ENCODE results near the gene PFKL. TPM values are rescaled to one million over a fixed set of nuclear protein-coding genes. Genes with fewer than 3 reads are reported as not detected.

PFKL gene
- total and polyA plus RNA-seq, 2 donors (not counting 1 experiment from before 2014, with no cell fraction given), result 54.8 to 125 TPM

- DNase-seq (ENCODE audit: low read depth in 2 of 2), result no peak
- Histone ChIP-seq H3K79me2 (ENCODE audit: control insufficient read depth, insufficient read depth, low read length) (no peaks in the 10 kb centered on the region), H2AFZ (ENCODE audit: low read length) (no peak overlapping the region), H3K4me3 (replicated peaks in 1 of 4; ENCODE audit: control extremely low read depth in 1 of 4, insufficient read depth in 1 of 4, low read depth in 3 of 4, low read length in 4 of 4) (no peak overlapping the region), H4K20me1 (ENCODE audit: control insufficient read depth, extremely low read depth, insufficient read depth, low read length) (no peaks in the 10 kb centered on the region), H3K4me1 (ENCODE audit: control insufficient read depth, extremely low read depth, insufficient read depth, low read length) (no peaks in the 10 kb centered on the region), H3K27ac (ENCODE audit: insufficient read depth, low read length) (no peak overlapping the region), H3K27me3 (ENCODE audit: control insufficient read depth, insufficient read depth, low read length) (no peaks in the 10 kb centered on the region), H3K4me2 (ENCODE audit: extremely low read depth, insufficient read depth, low read length) (no peak overlapping the region), H3K9me3 (ENCODE audit: control insufficient read depth, insufficient read depth, low read depth, low read length) (no peaks in the 10 kb centered on the region), H3K9ac (ENCODE audit: insufficient read depth, low read length) (no peak overlapping the region), H3K36me3 (ENCODE audit: control insufficient read depth, insufficient read depth, low read length) (peaks cover 20% of the 10 kb centered on the region)
- no peak for TF ChIP-seq EZH2 (IDR thresholded peaks at IDR 0.05; ENCODE audit: low read length, missing control alignments)
- TF ChIP-seq, protein P1, sequence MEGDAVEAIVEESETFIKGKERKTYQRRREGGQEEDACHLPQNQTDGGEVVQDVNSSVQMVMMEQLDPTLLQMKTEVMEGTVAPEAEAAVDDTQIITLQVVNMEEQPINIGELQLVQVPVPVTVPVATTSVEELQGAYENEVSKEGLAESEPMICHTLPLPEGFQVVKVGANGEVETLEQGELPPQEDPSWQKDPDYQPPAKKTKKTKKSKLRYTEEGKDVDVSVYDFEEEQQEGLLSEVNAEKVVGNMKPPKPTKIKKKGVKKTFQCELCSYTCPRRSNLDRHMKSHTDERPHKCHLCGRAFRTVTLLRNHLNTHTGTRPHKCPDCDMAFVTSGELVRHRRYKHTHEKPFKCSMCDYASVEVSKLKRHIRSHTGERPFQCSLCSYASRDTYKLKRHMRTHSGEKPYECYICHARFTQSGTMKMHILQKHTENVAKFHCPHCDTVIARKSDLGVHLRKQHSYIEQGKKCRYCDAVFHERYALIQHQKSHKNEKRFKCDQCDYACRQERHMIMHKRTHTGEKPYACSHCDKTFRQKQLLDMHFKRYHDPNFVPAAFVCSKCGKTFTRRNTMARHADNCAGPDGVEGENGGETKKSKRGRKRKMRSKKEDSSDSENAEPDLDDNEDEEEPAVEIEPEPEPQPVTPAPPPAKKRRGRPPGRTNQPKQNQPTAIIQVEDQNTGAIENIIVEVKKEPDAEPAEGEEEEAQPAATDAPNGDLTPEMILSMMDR (conservative IDR thresholded peaks at IDR 0.05 in 1 of 2, IDR thresholded peaks at IDR 0.05 in 1 of 2; ENCODE audit: low read depth in 1 of 2, low read length in 2 of 2), result no peak
Observed at GRCh38 chr21:44312089-44312488, 12.2 kb downstream of the PFKL start.

DNA sequence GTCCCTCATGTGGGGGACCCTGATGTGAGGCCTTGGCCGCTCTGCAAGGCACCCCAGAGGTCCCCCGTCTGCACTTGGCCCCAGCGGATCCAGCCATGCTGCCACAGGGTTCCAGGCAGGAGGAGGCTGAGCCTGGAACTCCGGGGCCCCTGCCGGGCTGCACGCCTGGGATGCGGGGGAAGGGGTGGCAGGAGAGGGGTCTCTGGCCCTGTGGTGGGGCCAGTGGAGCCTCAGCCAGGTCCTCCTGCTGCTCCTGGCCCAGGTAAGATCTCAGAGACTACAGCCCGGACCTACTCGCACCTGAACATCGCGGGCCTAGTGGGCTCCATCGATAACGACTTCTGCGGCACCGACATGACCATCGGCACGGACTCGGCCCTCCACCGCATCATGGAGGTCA, 12.9 kb downstream of the PFKL start:
- H3K36me3 ChIP-seq (ENCODE audit: control insufficient read depth, insufficient read depth, low read length), result peaks cover 20% of the 10 kb centered on the region
- H2AFZ ChIP-seq (ENCODE audit: low read length), result no peak overlapping the region
- H3K4me1 ChIP-seq (ENCODE audit: control insufficient read depth, extremely low read depth, insufficient read depth, low read length), result no peaks in the 10 kb centered on the region
- no peak overlapping the region for H3K4me2 ChIP-seq (ENCODE audit: extremely low read depth, insufficient read depth, low read length)
- no peak for TF ChIP-seq EZH2 (IDR thresholded peaks at IDR 0.05; ENCODE audit: low read length, missing control alignments)
- TF ChIP-seq, protein P1 (conservative IDR thresholded peaks at IDR 0.05 in 1 of 2, IDR thresholded peaks at IDR 0.05 in 1 of 2; ENCODE audit: low read depth in 1 of 2, low read length in 2 of 2), result no peak
- no peak overlapping the region for H3K4me3 ChIP-seq (replicated peaks in 1 of 4; ENCODE audit: control extremely low read depth in 1 of 4, insufficient read depth in 1 of 4, low read depth in 3 of 4, low read length in 4 of 4)
- DNase-seq (ENCODE audit: low read depth in 2 of 2), result no peak
- H4K20me1 ChIP-seq (ENCODE audit: control insufficient read depth, extremely low read depth, insufficient read depth, low read length), result no peaks in the 10 kb centered on the region
- no peak overlapping the region for H3K9ac ChIP-seq (ENCODE audit: insufficient read depth, low read length)
- H3K9me3 ChIP-seq (ENCODE audit: control insufficient read depth, insufficient read depth, low read depth, low read length), result no peaks in the 10 kb centered on the region
- H3K27ac ChIP-seq (ENCODE audit: insufficient read depth, low read length), result no peak overlapping the region
- H3K27me3 ChIP-seq (ENCODE audit: control insufficient read depth, insufficient read depth, low read length), result no peaks in the 10 kb centered on the region
- no peaks in the 10 kb centered on the region for H3K79me2 ChIP-seq (ENCODE audit: control insufficient read depth, insufficient read depth, low read length)

DNA sequence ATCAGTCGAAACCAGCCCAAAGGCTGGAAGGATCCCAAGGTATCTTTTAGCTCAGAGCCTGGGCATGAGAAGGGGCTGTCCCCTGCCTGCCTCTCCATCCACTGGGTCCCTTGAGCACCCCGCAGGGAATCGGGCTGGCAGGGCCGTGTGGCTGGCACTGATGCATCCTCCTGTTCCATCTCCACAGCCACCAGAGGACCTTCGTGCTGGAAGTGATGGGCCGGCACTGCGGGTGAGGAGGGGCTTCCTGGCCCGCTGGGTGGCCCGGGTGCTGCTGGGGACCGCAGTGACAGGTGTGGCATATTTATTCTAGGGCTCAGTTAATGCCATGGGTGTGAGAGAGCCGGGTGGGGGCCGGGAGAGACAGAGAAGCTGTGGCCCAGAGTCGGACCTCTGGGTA, 13.6 kb downstream of the PFKL start:
- Histone ChIP-seq H3K27ac (ENCODE audit: insufficient read depth, low read length) (no peak overlapping the region), H3K79me2 (ENCODE audit: control insufficient read depth, insufficient read depth, low read length) (no peaks in the 10 kb centered on the region), H3K9me3 (ENCODE audit: control insufficient read depth, insufficient read depth, low read depth, low read length) (no peaks in the 10 kb centered on the region), H3K4me2 (ENCODE audit: extremely low read depth, insufficient read depth, low read length) (no peak overlapping the region), H3K27me3 (ENCODE audit: control insufficient read depth, insufficient read depth, low read length) (no peaks in the 10 kb centered on the region), H2AFZ (ENCODE audit: low read length) (no peak overlapping the region), H3K9ac (ENCODE audit: insufficient read depth, low read length) (no peak overlapping the region), H3K36me3 (ENCODE audit: control insufficient read depth, insufficient read depth, low read length) (peaks cover 21% of the 10 kb centered on the region), H4K20me1 (ENCODE audit: control insufficient read depth, extremely low read depth, insufficient read depth, low read length) (no peaks in the 10 kb centered on the region), H3K4me1 (ENCODE audit: control insufficient read depth, extremely low read depth, insufficient read depth, low read length) (no peaks in the 10 kb centered on the region), H3K4me3 (replicated peaks in 1 of 4; ENCODE audit: control extremely low read depth in 1 of 4, insufficient read depth in 1 of 4, low read depth in 3 of 4, low read length in 4 of 4) (no peak overlapping the region)
- DNase-seq (ENCODE audit: low read depth in 2 of 2), result no peak
- TF ChIP-seq EZH2 (IDR thresholded peaks at IDR 0.05; ENCODE audit: low read length, missing control alignments), result no peak
- TF ChIP-seq, protein P1 (conservative IDR thresholded peaks at IDR 0.05 in 1 of 2, IDR thresholded peaks at IDR 0.05 in 1 of 2; ENCODE audit: low read depth in 1 of 2, low read length in 2 of 2), result no peak
